C4-2B (cell line): ENCODE data around the gene SPATA18.

ENCODE experiments used
- H3K27ac ChIP-seq: fragments of 450-650 bp; 2 replicates; pipeline ENCODE4 v1.5.1; 2017
- ZFX ChIP-seq: fragments of 450-650 bp; IDR thresholded peaks from 2 replicates; pipeline ENCODE4 v1.6.1; 2017
- TF ChIP-seq, protein P1 (sequence below): fragments of 450-650 bp; conservative IDR thresholded peaks from 2 replicates; pipeline ENCODE4 v1.5.1; 2017; ENCODE audit warnings: mild to moderate bottlenecking

Gene SPATA18

GRCh38 chr4:52094376-52095145, 43.5 kb downstream of the SPATA18 start:
- no peak for TF ChIP-seq ZFX
- TF ChIP-seq, protein P1, sequence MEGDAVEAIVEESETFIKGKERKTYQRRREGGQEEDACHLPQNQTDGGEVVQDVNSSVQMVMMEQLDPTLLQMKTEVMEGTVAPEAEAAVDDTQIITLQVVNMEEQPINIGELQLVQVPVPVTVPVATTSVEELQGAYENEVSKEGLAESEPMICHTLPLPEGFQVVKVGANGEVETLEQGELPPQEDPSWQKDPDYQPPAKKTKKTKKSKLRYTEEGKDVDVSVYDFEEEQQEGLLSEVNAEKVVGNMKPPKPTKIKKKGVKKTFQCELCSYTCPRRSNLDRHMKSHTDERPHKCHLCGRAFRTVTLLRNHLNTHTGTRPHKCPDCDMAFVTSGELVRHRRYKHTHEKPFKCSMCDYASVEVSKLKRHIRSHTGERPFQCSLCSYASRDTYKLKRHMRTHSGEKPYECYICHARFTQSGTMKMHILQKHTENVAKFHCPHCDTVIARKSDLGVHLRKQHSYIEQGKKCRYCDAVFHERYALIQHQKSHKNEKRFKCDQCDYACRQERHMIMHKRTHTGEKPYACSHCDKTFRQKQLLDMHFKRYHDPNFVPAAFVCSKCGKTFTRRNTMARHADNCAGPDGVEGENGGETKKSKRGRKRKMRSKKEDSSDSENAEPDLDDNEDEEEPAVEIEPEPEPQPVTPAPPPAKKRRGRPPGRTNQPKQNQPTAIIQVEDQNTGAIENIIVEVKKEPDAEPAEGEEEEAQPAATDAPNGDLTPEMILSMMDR, result no peak

GRCh38 chr4:52095374-52095773, 44.3 kb downstream of the SPATA18 start:
- TF ChIP-seq ZFX, result no peak
- TF ChIP-seq, protein P1, result no peak
- H3K27ac ChIP-seq, result no peak overlapping the region

More at GRCh38 chr4:52094376-52095145, 43.5 kb downstream of the SPATA18 start:
- no peak overlapping the region for H3K27ac ChIP-seq

GRCh38 chr4:52096048-52096447, 44.9 kb downstream of the SPATA18 start:
- H3K27ac ChIP-seq, result no peak overlapping the region
- TF ChIP-seq ZFX, result no peak
- TF ChIP-seq, protein P1, result no peak

DNA sequence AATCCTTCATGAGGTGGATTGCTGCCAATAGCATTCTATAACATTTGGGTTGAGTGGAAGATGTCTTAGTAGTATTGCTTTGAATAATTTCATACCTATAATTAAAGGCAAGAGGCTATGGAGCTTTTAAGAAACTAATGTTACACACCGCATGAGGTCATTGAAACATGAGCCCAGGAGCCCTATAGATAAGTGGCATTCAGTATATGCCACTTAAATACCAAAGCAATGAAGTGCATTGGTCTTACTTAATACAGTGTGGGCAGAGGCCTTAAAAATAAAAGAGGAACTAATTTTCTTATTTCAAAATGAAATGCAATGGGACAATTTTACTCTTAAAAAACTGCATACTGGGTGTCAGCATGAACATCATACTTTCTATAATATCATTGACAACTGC, 47.5 kb downstream of the SPATA18 start:
- TF ChIP-seq ZFX, result no peak
- TF ChIP-seq, protein P1, result no peak

DNA sequence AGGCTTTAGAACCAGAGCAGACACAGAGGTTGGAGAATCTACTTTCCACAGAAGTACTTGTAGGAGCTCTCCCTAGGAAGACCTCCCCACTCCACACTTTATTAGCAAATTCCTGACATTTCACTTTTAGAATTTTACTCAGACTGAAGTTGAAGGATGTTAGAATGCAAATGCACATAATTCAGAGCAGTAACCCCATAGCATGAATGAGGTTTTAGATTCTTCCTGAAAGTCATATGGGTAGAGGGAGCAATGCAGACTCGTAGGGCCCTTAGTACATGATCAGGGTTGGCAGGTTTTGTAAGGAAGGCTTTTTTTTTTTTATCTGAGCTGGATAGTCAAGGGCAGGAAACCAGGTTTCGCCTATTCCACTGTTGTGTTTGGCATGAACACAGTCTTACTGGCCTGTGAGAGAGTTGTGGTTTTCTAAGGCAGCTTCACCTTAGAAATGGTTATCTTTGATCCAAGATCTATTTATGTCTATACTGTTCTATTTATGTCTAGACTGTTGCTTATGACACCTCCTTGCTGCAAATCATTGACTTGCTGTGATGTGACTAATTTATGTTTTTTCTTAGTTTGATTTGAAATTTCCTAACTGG, 48.9 kb downstream of the SPATA18 start:
- H3K27ac ChIP-seq, result no peak overlapping the region

More for the DNA sequence above, 47.5 kb downstream of the SPATA18 start:
- H3K27ac ChIP-seq, result no peak overlapping the region

DNA sequence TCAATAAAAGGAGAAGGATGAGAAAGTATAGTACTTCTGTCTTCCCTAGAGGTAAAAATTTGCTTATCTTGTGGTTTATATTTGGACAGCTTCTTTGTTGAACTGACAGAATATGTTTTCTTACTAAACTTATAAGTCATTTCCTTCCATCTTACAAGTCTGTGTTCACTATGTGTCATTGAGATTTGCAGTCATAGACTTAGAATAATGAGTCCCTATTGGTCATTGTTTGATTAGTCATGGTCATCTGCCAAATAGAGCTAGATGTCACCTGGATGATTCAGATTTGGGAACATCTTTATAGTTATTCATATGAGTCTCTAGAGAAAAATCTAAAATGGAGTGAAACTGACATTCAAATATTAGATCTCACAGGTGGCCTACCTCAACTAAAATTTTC, 51.5 kb downstream of the SPATA18 start:
- H3K27ac ChIP-seq, result no peak overlapping the region
- no peak for TF ChIP-seq ZFX
- TF ChIP-seq, protein P1, result no peak

More for the DNA sequence above, 48.9 kb downstream of the SPATA18 start:
- TF ChIP-seq ZFX, result no peak
- TF ChIP-seq, protein P1, result no peak

DNA sequence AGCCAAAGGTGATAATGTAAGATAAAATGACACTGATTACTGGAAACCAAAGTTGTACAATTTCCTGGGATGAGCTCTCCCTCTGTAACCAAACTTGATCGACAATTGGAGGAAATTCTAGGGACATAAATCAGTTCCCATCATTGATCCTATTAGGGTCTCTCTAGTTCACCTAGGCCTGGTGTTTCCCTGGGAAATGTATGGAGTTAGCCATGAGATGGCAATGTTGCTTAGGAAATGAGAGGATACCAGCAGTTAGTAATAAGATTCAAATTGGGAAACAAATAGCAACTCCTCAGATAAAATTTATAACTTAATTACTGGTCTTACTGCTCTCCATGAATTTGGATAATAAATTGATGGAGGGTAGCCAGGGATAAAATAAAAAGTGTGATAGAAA, 52.2 kb downstream of the SPATA18 start:
- TF ChIP-seq, protein P1, result peak; percentile 21; the same call in 1 of the 2 replicates
- TF ChIP-seq ZFX, result no peak
- no peak overlapping the region for H3K27ac ChIP-seq
